ENCODE results near the gene DENND5A. TPM values are rescaled to one million over a fixed set of nuclear protein-coding genes. Genes with fewer than 3 reads are reported as not detected.
"Not testable (repeated sequence)": the region's sequence is repeated elsewhere in the genome, so short reads cannot be mapped to it uniquely, and the experiment has no call there.

The DENND5A gene
- total and polyA plus RNA-seq, 8 donors = 65.7 to 106 (median 96.7) TPM

DNA sequence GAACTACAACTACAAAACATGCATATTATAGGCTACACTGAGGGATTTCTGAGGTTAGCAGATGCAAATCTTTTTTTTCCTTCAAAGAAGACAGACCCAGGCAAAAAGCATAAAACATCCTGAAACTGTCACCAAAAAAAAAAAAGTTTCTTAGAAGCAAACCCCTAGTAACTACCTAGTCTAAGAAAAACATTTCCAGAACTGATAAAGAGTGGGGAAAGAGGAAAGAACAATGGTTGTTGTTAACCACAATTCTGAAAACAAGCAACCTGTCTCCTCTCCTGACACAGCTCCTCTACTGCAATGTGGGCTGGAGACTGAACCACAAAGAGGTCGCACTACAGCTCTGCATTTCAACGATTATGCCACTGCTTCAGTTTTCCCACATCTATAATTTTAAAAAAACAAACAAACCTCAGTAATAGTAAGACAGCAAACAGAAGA, 15.0 kb downstream of the DENND5A start:
- Histone ChIP-seq H3K36me3 (peaks cover 0 to 8% of the 10 kb centered on the region in 2 donors), H3K4me1 (peaks cover 0 to 49% of the 10 kb centered on the region in 2 donors), H3K4me3 (no peak overlapping the region), H3K9me3 (no peaks in the 10 kb centered on the region), H3K27me3 (no peaks in the 10 kb centered on the region), H3K27ac (peak overlapping the region in 1 of 2 donors; percentile 28)
- intact Hi-C loops (cut with DNase I) = no loop called here
- ATAC-seq = no peak
- TF ChIP-seq, protein P1, sequence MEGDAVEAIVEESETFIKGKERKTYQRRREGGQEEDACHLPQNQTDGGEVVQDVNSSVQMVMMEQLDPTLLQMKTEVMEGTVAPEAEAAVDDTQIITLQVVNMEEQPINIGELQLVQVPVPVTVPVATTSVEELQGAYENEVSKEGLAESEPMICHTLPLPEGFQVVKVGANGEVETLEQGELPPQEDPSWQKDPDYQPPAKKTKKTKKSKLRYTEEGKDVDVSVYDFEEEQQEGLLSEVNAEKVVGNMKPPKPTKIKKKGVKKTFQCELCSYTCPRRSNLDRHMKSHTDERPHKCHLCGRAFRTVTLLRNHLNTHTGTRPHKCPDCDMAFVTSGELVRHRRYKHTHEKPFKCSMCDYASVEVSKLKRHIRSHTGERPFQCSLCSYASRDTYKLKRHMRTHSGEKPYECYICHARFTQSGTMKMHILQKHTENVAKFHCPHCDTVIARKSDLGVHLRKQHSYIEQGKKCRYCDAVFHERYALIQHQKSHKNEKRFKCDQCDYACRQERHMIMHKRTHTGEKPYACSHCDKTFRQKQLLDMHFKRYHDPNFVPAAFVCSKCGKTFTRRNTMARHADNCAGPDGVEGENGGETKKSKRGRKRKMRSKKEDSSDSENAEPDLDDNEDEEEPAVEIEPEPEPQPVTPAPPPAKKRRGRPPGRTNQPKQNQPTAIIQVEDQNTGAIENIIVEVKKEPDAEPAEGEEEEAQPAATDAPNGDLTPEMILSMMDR (IDR thresholded peaks at IDR 0.05) = no peak
- no peak for DNase-seq

DNA sequence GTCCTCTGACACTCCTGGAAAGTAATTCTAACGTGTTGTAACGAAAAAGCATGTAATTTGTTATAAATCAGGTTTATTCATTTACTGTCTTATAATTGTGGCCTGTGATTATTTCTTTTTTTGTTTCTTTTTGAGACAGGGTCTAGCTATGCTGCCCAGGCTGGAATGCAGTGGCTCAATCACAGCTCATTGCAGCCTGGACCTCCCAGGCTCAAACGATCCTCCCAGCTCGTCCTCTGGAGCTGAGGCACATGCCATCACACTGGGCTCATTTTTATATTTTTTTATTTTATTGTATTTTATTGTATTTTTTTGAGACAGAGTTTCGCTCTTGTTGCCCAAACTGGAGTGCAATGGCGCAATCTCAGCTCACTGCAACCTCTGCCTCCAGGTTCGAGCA, 15.9 kb downstream of the DENND5A start:
- H3K9me3 ChIP-seq = no peaks in the 10 kb centered on the region
- TF ChIP-seq, protein P1 (IDR thresholded peaks at IDR 0.05) = no peak
- DNase-seq (no peak), ATAC-seq (no peak)
- no peaks in the 10 kb centered on the region for H3K36me3 ChIP-seq
- H3K27ac ChIP-seq = no peak overlapping the region
- intact Hi-C loops (cut with DNase I) = no loop called here
- no peaks in the 10 kb centered on the region for H3K27me3 ChIP-seq
- no peak overlapping the region for H3K4me3 ChIP-seq
- H3K4me1 ChIP-seq = peaks cover 0 to 49% of the 10 kb centered on the region in 2 donors

DNA sequence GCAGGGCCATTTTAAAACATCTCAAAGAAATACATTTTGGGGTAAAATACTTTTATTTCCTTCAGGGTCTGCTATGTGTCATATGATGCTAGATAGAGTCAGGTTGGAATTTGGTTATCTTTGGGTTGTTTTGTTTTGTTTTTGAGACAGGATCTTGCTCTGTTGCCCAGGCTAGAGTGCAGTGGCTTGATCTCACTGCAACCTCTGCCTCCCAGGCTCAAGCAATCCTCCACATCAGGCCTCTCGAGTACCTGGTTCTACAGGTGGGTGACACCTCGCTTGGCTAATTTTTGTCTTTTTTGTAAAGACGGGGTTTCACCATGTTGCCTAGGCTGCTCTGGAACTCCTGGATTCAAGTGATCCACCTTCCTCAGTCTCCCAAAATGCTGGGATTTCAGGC, 17.3 kb downstream of the DENND5A start:
- TF ChIP-seq, protein P1 (IDR thresholded peaks at IDR 0.05) = no peak
- intact Hi-C loops (cut with DNase I) = no loop called here
- Histone ChIP-seq H3K36me3 (no peaks in the 10 kb centered on the region), H3K27ac (no peak overlapping the region), H3K4me1 (peaks cover 0 to 55% of the 10 kb centered on the region in 2 donors), H3K27me3 (no peaks in the 10 kb centered on the region), H3K9me3 (no peaks in the 10 kb centered on the region), H3K4me3 (no peak overlapping the region)
- no peak for DNase-seq
- ATAC-seq = no peak

DNA sequence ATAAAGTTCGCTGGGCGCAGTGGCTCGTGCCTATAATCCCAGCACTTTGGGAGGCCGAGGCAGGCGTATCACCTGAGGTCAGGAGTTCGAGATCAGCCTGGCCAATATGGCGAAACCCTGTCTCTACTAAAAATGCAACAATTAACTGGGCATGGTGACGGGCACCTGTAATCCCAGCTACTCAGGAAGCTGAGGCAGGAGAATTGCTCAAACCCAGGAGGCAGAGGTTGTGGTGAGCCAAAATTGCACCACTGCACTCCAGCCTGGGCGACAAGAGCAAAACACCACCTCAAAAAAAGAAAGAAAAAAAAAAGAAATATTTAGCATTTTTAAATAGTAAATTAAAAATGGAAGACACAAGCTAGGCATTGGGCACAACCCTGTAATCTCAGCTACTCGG, 28.9 kb downstream of the DENND5A start:
- ATAC-seq; intact Hi-C loops (cut with DNase I); DNase-seq: not testable (repeated sequence)

DNA sequence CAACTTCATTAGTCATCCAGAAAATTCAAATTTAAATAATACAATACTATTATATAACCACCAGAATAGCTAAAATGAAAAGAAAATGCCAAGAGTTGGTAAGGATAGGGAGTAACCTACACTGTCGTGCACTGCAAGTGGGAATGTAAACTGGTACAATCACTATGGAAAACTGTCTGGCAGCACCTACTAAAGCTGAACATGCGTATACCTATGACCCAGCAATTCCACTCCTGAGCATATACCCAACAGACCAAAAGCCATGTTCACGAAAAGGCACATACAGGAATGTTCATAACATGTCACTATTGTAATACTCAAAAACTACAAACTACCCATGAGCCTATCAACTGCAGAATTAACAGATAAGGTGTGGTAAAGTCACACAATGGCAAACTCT, 32.7 kb downstream of the DENND5A start:
- intact Hi-C loops (cut with DNase I) = no loop called here
- no peaks in the 10 kb centered on the region for H3K9me3 ChIP-seq
- no peaks in the 10 kb centered on the region for H3K36me3 ChIP-seq
- H3K4me3 ChIP-seq = no peak overlapping the region
- DNase-seq (no peak), ATAC-seq (no peak)
- H3K27me3 ChIP-seq = no peaks in the 10 kb centered on the region
- TF ChIP-seq, protein P1 (IDR thresholded peaks at IDR 0.05) = no peak
- H3K27ac ChIP-seq = peak overlapping the region in 1 of 2 donors; percentile 67
- peaks cover 11 to 46% of the 10 kb centered on the region in 2 donors for H3K4me1 ChIP-seq

More for the DNA sequence above, 28.9 kb downstream of the DENND5A start:
- not testable (repeated sequence) for H3K27me3 ChIP-seq, H3K27ac ChIP-seq, H3K4me3 ChIP-seq, H3K9me3 ChIP-seq, H3K36me3 ChIP-seq
- peaks cover 5 to 33% of the 10 kb centered on the region in 2 donors for H3K4me1 ChIP-seq

DNA sequence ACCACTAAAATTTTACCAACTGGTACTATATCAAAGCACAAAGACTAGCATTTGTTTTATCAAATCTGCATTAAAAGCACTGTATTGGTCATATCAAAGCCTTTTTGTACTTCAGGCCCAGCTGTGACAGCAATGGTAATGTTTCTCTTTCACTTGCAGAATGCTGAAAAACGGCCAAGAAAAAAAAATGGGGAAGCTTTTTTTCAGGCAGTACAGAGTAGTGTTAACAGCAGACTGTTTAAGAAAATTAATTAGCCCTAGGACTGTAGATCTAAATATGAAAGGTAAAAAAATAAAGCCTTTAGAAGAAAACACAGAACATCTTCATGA, 33.3 kb downstream of the DENND5A start:
- H3K36me3 ChIP-seq = no peaks in the 10 kb centered on the region
- TF ChIP-seq, protein P1 (IDR thresholded peaks at IDR 0.05) = no peak
- ATAC-seq (peak; percentile 81), DNase-seq (peak in 2 of 4 donors; percentile 53 to 72)
- peaks cover 11 to 50% of the 10 kb centered on the region in 2 donors for H3K4me1 ChIP-seq
- H3K4me3 ChIP-seq = peak overlapping the region in 1 of 2 donors; percentile 14
- no peaks in the 10 kb centered on the region for H3K27me3 ChIP-seq
- H3K9me3 ChIP-seq = no peaks in the 10 kb centered on the region
- peak overlapping the region; percentile 65 to 67 for H3K27ac ChIP-seq
- intact Hi-C loops (cut with DNase I) = no loop called here
